HG02973 (cell line): ENCODE results near the gene TLR6.
"Not testable (repeated sequence)": the region's sequence is repeated elsewhere in the genome, so short reads cannot be mapped to it uniquely, and the experiment has no call there.

ENCODE experiments used
- ATAC-seq: cut with Tn5 transposase; IDR thresholded peaks from one replicate; pipeline ENCODE4 v1.9.1; 2021; ENCODE audit warnings: moderate library complexity; ENCODE audit not compliant: unreplicated experiment

TLR6 gene

GRCh38 chr4:38823766-38824165 is 32.9 kb downstream of the TLR6 start:
- ATAC-seq: no peak

DNA sequence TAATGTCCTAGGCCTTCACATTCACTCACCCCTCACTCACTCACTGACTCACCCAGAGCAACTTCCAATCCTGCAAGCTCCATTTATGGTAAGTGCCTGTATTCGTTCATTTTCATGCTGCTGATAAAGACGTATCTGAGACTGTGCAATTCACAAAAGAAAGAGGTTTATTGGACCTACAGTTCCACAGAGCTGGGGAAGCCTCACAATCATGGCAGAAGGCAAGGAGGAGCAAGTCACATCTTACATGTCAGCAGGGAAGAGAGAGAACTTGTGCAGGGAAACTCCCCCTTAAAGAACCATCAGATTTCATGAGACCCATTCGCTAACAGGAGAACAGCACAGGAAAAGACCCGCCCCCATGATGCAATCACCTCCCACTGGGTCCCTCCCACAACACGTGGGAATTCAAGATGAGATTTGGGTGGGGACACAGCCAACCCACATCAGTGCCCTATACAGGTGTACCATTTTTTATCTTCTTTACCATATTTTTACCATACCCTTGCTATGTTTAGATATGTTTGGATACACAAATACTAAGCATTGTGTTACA is 33.8 kb downstream of the TLR6 start:
- ATAC-seq: no peak

DNA sequence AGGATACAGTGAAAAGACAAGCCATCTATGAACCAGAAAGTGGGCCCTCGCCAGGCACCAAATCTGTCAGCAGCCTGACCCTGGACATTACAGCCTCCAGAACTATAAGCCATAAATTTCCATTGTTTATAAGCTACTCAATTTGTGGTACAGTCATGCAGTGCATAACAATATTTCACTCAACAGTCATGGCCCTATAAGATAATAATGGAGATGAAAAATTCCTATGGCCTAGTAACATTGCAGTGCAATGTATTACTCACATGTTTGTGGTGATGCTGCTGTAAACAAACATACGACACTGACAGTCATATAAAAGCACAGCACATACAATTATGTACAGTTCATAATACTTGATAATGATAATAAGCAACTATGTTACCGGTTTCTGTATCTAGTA is 34.9 kb downstream of the TLR6 start:
- ATAC-seq: no peak

DNA sequence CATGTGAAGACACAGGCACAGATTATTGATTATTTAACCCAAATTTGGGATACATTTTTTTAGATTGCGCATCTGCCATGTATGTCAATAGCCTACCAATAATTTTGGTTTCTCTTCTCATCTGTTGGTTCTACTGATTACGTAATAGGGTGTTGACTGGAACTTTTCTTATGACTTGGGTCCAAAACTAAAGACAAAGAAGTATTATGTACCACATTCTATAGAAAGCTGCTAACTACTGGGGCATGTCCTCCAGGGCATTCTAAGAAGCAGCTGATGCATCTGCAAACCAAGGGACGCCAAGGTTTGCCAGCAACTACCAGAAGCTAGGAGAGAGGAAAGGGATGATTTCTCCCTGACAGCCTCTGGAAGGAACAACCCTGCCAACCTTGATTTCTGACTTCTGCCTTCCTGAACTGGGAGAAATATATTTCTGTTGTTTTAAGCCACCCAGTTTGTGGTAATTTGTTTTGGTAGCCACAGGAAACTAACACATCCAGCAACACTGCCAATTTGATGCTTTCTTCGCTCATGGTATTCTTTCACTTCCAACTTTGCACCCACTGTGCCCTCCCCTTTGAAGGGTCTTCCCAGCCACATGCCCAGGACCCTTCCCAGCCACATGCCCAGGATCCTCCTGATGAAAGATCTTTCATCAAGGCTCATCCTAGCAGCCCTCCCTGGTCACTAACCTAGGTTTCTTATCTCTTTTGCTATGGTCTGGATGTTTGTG is 36.1 kb downstream of the TLR6 start:
- no peak for ATAC-seq

- no peak for ATAC-seq
Observed at GRCh38 chr4:38819569-38819968, 37.0 kb downstream of the TLR6 start.

GRCh38 chr4:38818441-38818976 is 38.1 kb downstream of the TLR6 start:
- no peak for ATAC-seq

DNA sequence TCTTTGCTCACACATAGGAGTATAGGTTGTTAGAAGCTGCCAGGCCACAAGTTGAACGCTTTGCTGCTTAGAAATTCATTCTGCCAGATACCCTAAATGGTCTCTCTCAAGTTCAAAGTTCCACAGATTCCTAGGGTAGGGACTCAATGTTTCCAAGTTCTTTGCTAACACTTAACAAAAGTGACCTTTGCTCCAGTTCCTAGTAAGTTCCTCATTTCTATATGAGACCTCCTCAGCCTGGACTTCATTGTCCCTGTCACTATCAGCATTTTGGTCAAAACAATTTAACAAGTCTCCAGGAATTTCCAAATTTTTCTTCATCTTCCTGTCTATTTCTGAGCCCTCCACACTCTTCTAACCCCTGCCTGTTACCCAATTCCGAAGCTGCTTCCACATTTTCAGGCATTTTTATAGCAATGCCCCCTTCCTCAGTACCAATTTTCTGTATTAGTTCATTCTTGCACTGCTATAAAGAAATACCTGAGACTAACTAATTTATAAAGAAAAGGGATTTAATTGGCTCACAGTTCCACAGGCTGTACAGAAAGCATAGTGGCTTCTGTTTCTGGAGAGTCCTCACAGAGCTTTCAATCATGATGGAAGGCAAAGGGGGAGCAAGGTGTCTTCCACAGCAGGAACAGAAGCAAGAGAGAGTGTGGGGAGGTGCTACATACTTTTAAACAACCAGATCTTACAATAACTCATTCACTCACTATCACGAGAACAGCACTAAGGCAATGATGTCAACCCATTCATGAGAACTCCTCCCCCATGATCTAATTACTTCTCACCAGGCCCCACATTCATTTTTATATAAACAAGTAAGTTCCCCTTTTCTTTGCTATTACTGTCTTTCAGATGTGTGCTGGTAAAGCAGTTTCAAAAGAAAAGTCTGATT is 40.5 kb downstream of the TLR6 start:
- ATAC-seq: no peak

DNA sequence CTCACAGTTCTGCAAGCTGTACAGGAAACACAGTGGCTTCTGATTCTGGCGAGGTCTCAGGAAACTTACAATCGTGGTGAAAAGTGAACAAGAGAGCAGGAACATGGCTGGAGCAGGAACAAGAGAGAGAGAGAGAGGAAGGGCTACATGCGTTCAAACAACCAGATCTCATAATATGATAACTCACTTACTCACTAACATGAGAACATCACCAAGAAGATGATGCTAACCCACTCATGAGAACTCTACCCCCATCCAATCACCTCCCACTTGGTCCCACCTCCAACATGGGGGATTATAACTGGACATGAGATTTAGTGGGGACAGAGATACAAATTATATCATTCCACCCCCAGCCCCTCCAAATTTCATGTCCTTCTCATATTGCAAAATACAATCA is 42.2 kb downstream of the TLR6 start:
- ATAC-seq: no peak

- no peak for ATAC-seq
Observed at GRCh38 chr4:38811297-38811696, 45.3 kb downstream of the TLR6 start.

DNA sequence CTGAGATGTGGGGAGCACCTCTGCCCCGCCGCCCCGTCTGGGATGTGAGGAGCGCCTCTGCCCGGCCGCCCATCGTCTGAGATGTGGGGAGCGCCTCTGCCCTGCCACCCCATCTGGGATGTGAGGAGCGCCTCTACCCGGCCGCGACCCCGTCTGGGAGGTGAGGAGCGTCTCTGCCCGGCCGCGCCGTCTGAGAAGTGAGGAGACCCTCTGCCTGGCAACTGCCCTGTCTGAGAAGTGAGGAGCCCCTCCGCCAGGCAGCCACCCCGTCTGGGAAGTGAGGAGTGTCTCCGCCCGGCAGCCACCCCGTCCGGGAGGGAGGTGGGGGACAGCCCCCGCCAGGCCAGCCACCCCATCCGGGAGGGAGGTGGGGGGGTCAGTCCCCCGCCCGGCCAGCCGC is 49.2 kb downstream of the TLR6 start:
- not testable (repeated sequence) for ATAC-seq

GRCh38 chr4:38806251-38806650 is 50.4 kb downstream of the TLR6 start:
- ATAC-seq: not testable (repeated sequence)

DNA sequence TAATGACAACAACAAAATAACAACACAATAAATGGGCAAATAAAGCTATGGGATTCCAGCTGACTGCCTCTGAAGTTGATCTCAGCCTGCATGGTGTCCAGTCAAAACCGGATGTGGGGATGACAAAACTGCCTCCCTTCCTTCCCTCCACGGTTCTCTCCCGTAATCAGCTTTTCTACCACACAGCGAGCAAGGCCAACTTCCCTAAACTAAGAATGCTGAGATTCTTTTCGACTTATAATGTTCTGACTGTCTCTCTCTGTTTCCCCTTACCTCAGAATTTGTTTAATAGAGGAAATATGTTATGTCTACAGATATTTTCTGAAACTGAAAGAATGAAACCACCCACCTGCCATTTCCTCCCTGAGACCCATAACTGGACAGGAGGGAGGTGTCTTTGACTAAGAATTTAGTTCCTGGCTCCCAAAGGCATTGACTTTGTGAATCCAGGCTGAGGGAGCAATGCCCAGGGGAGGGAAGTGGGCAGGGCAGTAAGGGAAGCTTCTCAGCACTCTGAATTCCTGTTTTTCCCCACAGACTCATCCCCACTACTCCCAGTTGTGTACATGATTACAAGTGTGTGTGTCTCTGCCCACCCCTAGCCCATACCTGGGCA is 51.0 kb downstream of the TLR6 start:
- peak; percentile 77 for ATAC-seq

- ATAC-seq: peak; percentile 29
Observed at GRCh38 chr4:38804654-38805295, 51.8 kb downstream of the TLR6 start, which contains the start of gene TLR1. Gene TLR1 (minus strand): TSS chr4:38804791. CDS start chr4:38798831, 5,960 bp downstream.

DNA sequence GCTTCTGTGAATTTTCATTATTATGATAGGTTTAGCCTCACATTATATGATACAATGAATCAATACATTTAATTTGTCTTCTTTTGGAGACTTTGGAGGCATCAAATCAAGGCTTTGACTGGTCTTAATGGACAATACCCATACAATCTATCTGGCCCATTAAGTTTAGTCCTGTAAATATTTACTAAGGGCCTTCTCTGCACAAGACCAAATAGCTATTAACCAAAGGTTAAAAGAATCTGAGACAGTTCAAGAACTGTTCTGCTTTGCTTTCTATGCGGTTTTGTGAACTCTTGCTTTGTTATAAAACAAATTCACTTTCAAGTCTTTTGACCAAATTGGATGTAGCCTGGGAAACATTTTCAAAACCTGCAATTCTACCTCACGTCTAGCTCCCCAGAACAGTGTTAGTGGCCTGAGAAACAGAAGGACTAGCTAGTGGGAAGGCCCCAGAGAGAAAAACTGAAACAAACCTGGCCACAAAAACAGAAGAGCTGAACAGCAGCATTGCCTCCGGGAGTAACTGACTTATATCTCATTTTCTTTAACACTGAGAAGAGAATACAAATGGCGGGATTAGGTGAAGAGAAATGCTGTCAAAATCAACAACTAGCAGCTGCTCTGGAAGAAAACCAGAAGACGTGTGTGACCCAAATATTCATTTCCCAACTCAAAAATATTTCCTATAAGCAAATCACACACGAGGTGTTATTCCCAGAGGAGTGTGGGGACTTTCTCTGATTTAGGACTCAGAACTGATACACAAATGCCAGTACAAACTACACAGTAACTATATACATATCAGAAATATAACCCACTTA is 52.6 kb downstream of the TLR6 start:
- ATAC-seq: peak; percentile 43

GRCh38 chr4:38802561-38803355 is 53.9 kb downstream of the TLR6 start:
- ATAC-seq: no peak

GRCh38 chr4:38800961-38801450 is 55.6 kb downstream of the TLR6 start:
- ATAC-seq: no peak

GRCh38 chr4:38800366-38800765 is 56.3 kb downstream of the TLR6 start:
- no peak for ATAC-seq

DNA sequence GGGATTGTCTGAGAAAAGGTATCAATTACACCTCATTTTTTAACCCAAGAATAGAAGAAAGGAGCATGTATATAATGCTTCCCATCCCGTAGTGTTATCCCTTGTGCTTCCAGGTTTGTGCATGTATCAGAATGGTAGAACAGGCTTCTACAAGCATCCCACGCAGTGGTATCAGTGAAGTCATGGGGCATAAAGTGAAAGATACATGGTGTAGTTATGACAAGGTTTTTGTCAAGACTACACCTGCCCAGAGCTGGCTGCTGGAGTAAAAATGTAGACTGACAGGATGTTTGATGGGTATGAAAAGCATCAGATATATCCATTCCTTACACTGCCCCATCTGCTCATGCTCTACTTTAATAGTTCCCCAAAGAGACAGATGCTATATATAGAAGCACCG is 61.5 kb downstream of the TLR6 start:
- ATAC-seq: no peak

DNA sequence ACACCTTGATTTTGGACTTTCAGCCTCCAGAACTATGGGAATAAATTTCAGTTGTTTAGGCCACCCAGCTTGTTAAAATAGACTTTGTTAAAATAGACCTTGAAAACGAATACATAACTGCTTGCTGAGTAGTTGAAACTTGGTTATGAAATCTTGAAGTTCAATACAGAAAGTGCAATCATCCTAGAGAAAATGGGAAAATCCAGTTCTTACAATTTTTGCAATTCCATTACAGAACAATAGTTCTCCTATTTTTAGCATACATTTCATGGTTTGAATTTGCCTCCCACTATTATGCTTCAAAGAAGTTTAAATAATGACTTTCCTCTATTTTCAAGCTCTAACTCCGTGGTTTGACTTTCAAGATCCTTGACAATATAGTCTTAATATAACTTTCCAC is 62.6 kb downstream of the TLR6 start:
- ATAC-seq: no peak
